HepG2 (cell line): ENCODE data around the gene METTL16. TPM values are rescaled to one million over a fixed set of nuclear protein-coding genes. Genes with fewer than 3 reads are reported as not detected.

Experiments
- CEBPB ChIP-seq: IDR thresholded peaks from 2 replicates; pipeline ENCODE4 v1.6.1; 2011; ENCODE audit warnings: low read depth, low read length, improper control_type of control experiment, borderline replicate concordance
- EHMT2 ChIP-seq: fragments of 200-600 bp; sonication (generic); IDR thresholded peaks from 2 replicates; pipeline ENCODE4 v1.7.0; 2017; ENCODE audit warnings: antibody characterized with exemption, low read depth, low read length, borderline replicate concordance
- FIP1L1 ChIP-seq: fragments of 200-400 bp; formaldehyde crosslinking; IDR thresholded peaks from 2 replicates; pipeline ENCODE4 v1.6.1; 2018; ENCODE audit warnings: low read depth, mild to moderate bottlenecking, low read length, moderate library complexity, borderline replicate concordance; ENCODE audit not compliant: insufficient read depth
- FUBP1 ChIP-seq: sonication (generic); formaldehyde crosslinking; IDR thresholded peaks from 2 replicates; pipeline ENCODE4 v1.5.1; 2020; ENCODE audit warnings: missing genetic modification reagents, mild to moderate bottlenecking, borderline replicate concordance
- IKZF1 ChIP-seq: fragments of 450-650 bp; IDR thresholded peaks from 2 replicates; pipeline ENCODE4 v1.7.1; 2016
- KDM5A ChIP-seq: fragments of 200-600 bp; sonication (generic); IDR thresholded peaks from 2 replicates; pipeline ENCODE4 v1.7.0; 2018; ENCODE audit warnings: antibody characterized with exemption, mild to moderate bottlenecking, low read length, borderline replicate concordance
- MIER2 ChIP-seq: IDR thresholded peaks from 2 replicates; pipeline ENCODE4 v1.6.1; 2016; ENCODE audit warnings: missing biosample characterization, missing genetic modification reagents
- ZFX ChIP-seq: sonication (generic); formaldehyde crosslinking; IDR thresholded peaks from 2 replicates; pipeline ENCODE4 v1.4.0; 2020; ENCODE audit warnings: mild to moderate bottlenecking, low read depth, missing genetic modification reagents, moderate library complexity
- ZNF121 ChIP-seq: sonication (generic); formaldehyde crosslinking; IDR thresholded peaks from 2 replicates; pipeline ENCODE4 v1.5.0; 2020; ENCODE audit warnings: mild to moderate bottlenecking, missing genetic modification reagents
- ZNF263 ChIP-seq: sonication (generic); formaldehyde crosslinking; IDR thresholded peaks from 2 replicates; pipeline ENCODE4 v1.4.0; 2020; ENCODE audit warnings: missing genetic modification reagents
- ZNF296 ChIP-seq: sonication (generic); formaldehyde crosslinking; conservative IDR thresholded peaks from 2 replicates; pipeline ENCODE4 v1.5.0; 2020; ENCODE audit warnings: mild to moderate bottlenecking, missing genetic modification reagents
- ZNF317 ChIP-seq: sonication (generic); formaldehyde crosslinking; IDR thresholded peaks from 2 replicates; pipeline ENCODE4 v1.5.0; 2020; ENCODE audit warnings: mild to moderate bottlenecking, missing genetic modification reagents
- ZNF350 ChIP-seq: sonication (generic); formaldehyde crosslinking; IDR thresholded peaks from 2 replicates; pipeline ENCODE4 v1.4.0; 2020; ENCODE audit warnings: mild to moderate bottlenecking, low read depth, missing genetic modification reagents, borderline replicate concordance
- ZNF512 ChIP-seq: sonication (generic); formaldehyde crosslinking; IDR thresholded peaks from 2 replicates; pipeline ENCODE4 v1.4.0; 2020; ENCODE audit warnings: mild to moderate bottlenecking, missing genetic modification reagents
- ZNF569 ChIP-seq: sonication (generic); formaldehyde crosslinking; IDR thresholded peaks from 2 replicates; pipeline ENCODE4 v1.5.0; 2020; ENCODE audit warnings: mild to moderate bottlenecking, missing genetic modification reagents, moderate library complexity, borderline replicate concordance
- ZNF609 ChIP-seq: sonication (generic); formaldehyde crosslinking; IDR thresholded peaks from 2 replicates; pipeline ENCODE4 v1.4.0; 2020; ENCODE audit warnings: mild to moderate bottlenecking, missing genetic modification reagents, borderline replicate concordance
- ZNF652 ChIP-seq: IDR thresholded peaks from 2 replicates; pipeline ENCODE4 v1.6.1; 2016; ENCODE audit warnings: low read depth, borderline replicate concordance
- ZNF83 ChIP-seq: sonication (generic); formaldehyde crosslinking; IDR thresholded peaks from 2 replicates; pipeline ENCODE4 v1.4.0; 2020; ENCODE audit warnings: missing genetic modification reagents, mild to moderate bottlenecking, borderline replicate concordance
- polyA plus RNA-seq, 8 experiments: library from polyadenylated mRNA; depleted of rRNA in 3 of 8; stranded (reverse) in 7 of 8; unstranded in 1 of 8; fragments of >200 nt; fragmentation: Illumina TruSeq in 4 of 8; extraction: Trizol in 4 of 8; gene quantifications; 2 replicates each; pipeline versions ENCODE4 v1.2.1 to v1.2.3, GENCODE V29; 2011 to 2016; ENCODE audit warnings: low read depth in 4 of 8, missing spikeins in 1 of 8, mixed read lengths in 1 of 8; ENCODE audit not compliant: insufficient read depth in 1 of 8
- total RNA-seq, 5 experiments: library from RNA; depleted of rRNA; stranded (reverse); fragments of >200 nt; fragmentation: Illumina TruSeq; extraction: Trizol; gene quantifications; 2 replicates each; pipeline ENCODE4 v1.2.3, GENCODE V29; 2016; ENCODE audit warnings: low read depth in 1 of 5
- TF ChIP-seq, protein P1 (sequence below): fragments of 450-650 bp; IDR thresholded peaks from 2 replicates; pipeline ENCODE4 v1.6.1; 2017

Gene METTL16
- total and polyA plus RNA-seq, 2 of the 13 experiments (the other 11 are each of a cell fraction or from before 2014, with no cell fraction given): 11.6 to 18.5 TPM

DNA sequence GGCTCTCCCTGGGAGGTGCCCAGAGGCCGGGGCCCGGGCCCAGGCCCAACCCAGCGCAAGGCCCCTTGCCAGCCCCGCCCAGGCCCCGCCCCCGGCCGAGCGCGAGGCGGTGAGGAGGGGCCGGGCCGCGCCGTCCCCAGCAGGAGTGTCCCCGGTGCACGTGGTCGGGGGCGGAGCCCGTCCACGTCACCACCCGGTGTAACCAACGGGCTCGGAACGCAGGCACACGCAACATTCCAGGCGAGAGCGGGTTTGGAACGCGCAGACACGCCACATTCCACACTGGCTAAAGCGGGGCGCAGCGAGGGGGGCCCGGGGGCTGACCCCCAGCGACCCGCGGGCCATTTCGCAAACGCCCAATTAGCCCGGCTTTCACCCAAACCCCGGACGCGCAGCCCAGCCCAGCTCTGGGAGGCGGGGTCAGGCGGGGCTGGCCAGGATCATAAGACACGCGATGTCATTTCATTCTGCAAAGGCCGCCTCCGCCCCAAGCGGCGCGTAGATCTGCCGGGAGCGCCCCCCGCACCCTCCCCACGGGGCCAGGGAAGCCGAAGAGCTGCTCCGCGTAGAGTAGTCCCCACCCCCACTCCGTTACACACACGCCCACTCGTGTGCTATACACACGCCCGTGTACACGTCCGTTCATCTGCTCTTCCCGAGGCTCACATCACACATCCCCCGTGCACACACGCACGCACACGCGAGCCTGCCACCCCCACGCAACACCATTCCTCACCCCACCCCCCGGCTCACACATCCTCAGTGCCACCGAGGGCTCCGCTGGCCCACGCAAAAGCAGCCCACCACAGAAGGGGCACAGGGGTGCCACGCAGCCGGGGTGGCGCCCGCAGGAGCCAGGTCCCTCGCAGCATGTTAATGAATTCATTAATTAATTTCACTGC lies 111.9 kb downstream of the METTL16 start (continued):
- peak; percentile 55 for TF ChIP-seq ZFX
- no peak for TF ChIP-seq ZNF512 (CRISPR knock-in tag)
- peak; percentile 54; the same call in 1 of the 2 replicates for TF ChIP-seq ZNF350
- 0 out of 2 replicates have a peak, but pooled peaks have one; percentile 17 for TF ChIP-seq ZNF83
- peak; percentile 35; the same call in 1 of the 2 replicates for TF ChIP-seq ZNF609 (CRISPR knock-in tag)
- TF ChIP-seq ZNF317: peak; percentile 55; the same call in 1 of the 2 replicates
- peak; percentile 87; the same call in 1 of the 2 replicates for TF ChIP-seq CEBPB
- no peak for TF ChIP-seq ZNF652
- TF ChIP-seq FIP1L1: no peak
- TF ChIP-seq ZNF296: no peak
- 0 out of 2 replicates have a peak, but pooled peaks have one; percentile 38 for TF ChIP-seq ZNF263
- no peak for TF ChIP-seq IKZF1
- TF ChIP-seq FUBP1 (CRISPR knock-in tag): no peak
- TF ChIP-seq MIER2 (CRISPR knock-in tag): no peak
- TF ChIP-seq EHMT2: no peak
- no peak for TF ChIP-seq ZNF569
- TF ChIP-seq KDM5A: no peak
- TF ChIP-seq, protein P1, sequence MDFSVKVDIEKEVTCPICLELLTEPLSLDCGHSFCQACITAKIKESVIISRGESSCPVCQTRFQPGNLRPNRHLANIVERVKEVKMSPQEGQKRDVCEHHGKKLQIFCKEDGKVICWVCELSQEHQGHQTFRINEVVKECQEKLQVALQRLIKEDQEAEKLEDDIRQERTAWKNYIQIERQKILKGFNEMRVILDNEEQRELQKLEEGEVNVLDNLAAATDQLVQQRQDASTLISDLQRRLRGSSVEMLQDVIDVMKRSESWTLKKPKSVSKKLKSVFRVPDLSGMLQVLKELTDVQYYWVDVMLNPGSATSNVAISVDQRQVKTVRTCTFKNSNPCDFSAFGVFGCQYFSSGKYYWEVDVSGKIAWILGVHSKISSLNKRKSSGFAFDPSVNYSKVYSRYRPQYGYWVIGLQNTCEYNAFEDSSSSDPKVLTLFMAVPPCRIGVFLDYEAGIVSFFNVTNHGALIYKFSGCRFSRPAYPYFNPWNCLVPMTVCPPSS: no peak
- no peak for TF ChIP-seq ZNF121 (CRISPR knock-in tag)
